SK-N-MC (cell line): Measurements from ENCODE around the gene EXOC5.

Experiments
- EZH2 ChIP-seq: fragments of 200-600 bp; sonication (generic); IDR thresholded peaks from one replicate; pipeline ENCODE4 v1.6.1; 2017; ENCODE audit warnings: antibody characterized with exemption
- POLR2AphosphoS5 ChIP-seq: IDR thresholded peaks from 2 replicates; pipeline ENCODE4 v1.6.1; 2012; ENCODE audit warnings: mild to moderate bottlenecking, low read depth, low read length, borderline replicate concordance

- TF ChIP-seq EZH2 = no peak
- no peak for TF ChIP-seq POLR2AphosphoS5
These were observed 9.0 kb downstream of the EXOC5 start for GRCh38 chr14:57259672-57260071.
